ENCODE data around the gene OR2C3.
"Not testable (repeated sequence)": the region's sequence is repeated elsewhere in the genome, so short reads cannot be mapped to it uniquely, and the experiment has no call there.

Gene OR2C3

DNA sequence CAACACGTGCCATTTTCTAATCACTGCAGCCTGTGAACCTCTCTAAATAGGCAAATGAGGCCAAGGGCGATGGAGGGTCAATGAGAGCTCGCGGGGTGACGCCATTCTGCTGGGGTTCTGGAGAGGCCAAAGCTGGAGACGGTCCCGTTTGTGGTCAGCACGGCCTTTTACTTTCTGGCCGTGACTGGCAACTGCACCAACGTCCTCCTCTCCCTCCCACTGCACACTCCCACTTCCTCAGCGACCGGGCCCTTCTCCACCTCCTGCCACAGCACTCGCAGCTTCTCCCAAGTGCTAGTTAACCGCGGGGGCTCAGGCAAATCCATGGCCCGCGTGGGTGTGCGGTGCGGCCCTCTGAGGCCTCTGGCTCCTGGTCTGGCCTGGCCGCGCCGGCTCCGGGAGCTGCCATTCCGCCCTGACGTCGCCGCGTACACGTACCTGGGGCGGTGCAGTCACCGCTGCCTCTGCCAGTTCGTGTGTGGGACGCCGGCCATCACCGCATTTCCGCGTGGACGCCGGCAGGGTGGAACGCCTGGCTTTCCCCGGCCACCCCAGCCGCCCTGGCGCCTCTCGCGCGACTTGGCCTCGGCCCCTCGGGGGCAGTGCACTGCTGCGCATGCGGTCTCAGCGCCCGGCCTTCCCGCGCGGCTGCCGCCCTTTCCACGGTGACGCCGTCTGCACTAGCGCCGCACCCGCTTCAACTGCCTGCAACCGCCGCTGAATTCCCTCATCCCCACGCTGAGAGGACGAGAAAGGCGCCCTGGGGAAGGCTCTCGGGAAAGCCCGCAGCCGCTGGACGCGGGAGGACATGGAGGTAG is 18.2 kb downstream of the OR2C3 start:
- no peak for DNase-seq

DNA sequence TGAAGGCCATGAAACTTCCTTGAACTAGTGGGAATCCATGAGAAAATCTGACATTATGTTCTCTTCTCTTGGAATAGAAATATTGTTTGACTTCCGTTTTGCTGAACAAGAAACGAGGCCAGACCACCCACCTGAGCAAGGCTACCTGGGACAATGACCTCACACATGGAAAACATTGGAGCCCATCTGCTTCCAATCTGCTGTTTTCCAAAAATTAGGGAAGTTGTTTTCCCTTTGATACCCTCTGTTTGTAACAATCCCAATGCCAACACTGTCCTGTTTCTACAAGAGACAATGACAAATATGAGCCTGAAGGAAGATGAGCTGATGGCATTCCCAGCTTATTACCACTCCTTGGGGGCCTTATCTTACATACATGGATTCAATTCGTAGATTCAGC is 29.4 kb downstream of the OR2C3 start:
- DNase-seq, result no peak

DNA sequence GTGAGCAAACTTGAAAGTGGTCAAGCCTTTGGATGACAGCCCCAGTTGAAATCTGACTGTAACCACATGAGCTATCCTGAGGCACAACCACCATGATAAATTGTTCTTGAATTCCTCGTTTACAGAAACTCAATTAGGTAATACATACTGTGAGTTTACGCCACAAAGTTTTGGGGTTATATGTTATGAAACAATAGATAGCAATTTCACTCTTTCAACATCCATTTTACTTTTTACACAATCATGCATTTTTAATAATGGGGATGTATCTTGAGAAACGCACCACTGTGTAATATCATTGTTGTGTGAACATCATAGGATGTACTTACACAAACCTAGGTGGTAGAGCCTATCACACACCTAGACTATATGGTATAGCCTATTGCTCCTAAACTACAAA is 35.4 kb downstream of the OR2C3 start:
- no peak for DNase-seq

DNA sequence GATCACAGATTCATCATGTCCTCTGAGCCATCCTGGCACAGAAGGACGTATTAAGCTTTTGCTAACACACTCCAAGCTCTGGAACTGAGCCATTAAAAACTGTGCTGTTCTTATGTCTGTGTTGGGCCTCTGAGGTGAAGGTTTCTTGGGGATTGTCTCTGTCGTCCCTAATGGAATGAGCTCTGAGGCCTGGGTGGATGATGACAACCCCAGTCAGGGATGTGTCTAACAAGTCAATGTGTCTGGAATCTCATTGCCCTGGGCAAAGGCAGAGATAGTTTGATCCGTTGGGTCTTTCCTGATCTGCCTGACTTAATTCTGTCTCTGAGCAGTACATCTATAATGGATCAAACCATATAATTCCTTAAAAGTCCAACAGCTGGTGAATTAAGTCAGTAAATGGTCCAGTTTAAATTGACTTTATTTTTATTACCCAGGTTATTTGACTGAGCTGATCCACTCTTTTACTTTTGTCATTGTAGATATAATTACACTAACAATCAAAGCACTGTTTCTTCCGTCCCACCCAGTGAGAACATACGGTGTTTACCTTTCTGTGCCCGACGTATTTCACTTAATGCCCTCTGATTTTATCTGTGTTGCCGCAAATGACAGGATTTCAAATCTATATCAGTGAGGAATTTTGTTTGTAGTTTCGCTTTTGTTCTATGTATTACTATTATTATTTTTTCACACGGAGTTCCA is 39.5 kb downstream of the OR2C3 start:
- no peak for DNase-seq

DNA sequence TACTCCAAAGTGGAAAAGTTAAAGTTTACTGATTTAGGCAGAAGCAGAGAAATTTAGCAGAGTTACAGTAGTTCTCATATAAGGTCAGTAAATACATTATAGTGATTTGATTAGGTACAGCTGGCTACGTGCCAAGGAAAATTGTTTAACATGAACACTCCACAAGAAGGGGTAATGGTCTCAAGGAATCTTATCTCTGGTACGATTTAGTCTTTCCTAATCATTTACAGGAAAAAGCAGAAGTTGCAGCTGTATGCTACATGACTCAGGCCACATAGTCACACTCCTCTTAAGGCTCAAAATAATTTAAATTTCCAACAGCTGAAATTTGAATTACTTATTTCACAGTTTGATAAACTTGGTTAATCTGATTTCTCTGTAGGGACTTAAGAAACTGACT is 41.5 kb downstream of the OR2C3 start:
- DNase-seq, result no peak

DNA sequence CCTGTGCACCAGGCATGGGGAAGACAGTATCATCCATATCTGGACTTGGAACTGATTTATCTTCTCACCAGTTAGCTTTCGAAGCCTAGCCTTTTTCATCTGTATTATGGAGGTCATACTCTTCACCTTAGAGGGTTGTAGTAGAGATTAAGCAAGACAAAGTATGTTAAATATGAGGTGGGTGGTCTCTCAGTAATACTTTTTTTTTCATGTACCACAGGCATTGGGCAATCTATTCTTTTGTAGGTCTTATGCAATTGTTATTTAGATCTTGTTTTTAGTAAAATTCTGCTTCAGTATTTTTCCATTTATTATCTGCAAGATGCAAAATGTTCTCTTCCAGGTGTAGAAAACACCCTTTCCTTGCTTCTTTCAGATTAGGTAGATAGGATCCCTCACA is 43.1 kb downstream of the OR2C3 start:
- no peak for DNase-seq

DNA sequence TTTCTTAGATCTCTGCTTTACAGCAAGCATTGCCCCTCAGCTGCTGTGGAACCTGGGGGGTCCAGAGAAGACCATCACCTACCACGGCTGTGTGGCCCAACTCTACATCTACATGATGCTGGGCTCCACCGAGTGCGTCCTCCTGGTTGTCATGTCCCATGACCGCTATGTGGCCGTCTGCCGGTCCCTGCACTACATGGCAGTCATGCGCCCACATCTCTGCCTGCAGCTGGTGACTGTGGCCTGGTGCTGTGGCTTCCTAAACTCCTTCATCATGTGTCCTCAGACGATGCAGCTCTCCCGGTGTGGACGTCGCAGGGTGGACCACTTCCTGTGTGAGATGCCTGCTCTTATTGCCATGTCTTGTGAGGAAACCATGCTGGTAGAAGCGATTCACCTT is 44.9 kb downstream of the OR2C3 start:
- DNase-seq, result no peak

DNA sequence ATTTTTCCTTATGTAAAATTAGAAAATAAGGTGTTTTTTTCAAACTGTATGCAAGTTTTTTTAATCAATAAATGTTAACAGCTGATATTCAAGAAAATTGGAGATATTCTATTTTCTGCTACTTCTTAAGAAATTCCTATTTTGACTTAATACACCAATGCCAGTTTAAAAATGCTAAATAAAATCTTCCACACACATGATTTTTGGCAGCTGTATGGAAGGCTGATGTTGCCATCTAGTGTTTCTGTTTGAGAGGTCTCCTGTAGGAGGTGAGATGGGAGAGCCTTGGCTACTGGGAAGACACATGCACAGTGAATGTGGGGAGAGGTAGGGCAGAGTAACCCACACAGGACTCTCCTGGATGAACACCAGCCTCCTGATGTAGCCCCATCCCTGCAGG is 49.2 kb downstream of the OR2C3 start:
- peak in 1 of 2 donors; percentile 52 for DNase-seq

DNA sequence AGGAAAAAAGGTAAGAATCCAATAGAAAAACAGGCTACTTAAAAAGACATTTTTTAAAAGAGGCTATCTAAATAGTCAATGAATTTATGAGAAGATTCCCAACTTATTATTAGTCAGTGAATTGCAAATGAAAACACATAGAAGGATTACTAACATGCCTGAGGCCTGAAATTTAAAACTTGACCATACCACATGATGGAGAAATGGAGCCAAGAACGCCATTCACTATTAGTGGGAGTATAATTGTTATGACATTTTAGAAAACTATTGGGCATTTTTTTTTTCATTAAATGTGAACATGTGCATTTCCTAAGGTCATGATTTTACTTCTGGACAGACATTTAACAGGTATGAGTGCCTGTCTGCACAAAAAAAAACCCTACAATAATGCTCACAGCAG is 53.5 kb downstream of the OR2C3 start:
- DNase-seq, result no peak

DNA sequence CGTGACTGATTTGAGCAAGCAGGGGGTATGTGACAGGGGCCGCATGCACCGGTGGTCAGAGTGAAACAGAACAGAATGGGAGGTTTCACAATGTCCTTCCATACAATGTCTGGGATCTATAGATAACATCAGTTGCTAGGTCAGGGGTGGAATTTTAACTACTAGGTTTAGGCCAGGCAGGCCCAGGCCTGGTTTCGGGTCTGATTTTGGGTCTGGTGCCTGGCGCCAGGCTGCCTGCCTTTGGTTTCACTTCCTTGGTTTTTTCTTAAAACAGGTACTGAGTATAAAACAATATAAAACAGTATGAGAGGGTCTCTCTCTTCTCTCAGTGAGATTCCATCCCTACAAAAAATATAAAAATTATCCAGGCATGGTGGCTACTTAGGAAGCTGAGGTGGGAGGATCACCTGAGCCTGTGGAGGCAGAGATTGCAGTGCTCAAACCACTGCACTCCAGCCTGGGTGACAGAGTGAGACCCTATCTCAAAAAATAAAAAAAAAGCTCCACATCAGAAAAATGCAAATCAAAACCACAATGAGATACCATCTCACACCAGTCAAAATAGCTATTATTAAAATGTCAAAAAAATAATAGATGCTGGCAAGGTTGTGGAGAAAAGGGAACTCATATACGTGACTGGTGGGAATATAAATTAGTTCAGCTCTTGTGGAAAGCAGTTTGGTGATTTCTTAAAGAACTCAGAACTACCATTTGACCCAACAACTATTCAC is 59.7 kb downstream of the OR2C3 start:
- DNase-seq, result not testable (repeated sequence)

DNA sequence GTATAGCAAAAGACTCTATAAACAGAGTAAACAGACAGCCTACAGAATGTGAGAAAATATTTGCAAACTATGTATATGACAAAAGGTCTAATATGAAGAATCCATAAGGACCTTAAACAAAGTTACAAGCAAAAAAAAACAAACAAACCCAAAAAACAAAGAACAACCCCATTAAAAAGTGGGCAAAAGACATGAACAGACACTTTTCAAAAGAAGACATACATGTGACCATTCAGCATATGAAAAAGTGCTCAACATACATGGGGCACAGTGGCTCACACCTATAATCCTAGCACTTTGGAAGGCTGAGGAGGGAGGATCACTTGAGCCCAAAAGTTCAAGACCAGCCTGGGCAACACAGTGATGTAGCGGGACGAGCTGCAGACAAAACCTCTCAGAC is 60.4 kb downstream of the OR2C3 start:
- DNase-seq, result no peak

All from hippocampal formation (tissue), 2 donors.